ENCODE measurements around the gene SYNDIG1. TPM values are rescaled to one million over a fixed set of nuclear protein-coding genes. Genes with fewer than 3 reads are reported as not detected.

Gene SYNDIG1
- total RNA-seq, 1 experiment from 2014 or later: 5.4 TPM

DNA sequence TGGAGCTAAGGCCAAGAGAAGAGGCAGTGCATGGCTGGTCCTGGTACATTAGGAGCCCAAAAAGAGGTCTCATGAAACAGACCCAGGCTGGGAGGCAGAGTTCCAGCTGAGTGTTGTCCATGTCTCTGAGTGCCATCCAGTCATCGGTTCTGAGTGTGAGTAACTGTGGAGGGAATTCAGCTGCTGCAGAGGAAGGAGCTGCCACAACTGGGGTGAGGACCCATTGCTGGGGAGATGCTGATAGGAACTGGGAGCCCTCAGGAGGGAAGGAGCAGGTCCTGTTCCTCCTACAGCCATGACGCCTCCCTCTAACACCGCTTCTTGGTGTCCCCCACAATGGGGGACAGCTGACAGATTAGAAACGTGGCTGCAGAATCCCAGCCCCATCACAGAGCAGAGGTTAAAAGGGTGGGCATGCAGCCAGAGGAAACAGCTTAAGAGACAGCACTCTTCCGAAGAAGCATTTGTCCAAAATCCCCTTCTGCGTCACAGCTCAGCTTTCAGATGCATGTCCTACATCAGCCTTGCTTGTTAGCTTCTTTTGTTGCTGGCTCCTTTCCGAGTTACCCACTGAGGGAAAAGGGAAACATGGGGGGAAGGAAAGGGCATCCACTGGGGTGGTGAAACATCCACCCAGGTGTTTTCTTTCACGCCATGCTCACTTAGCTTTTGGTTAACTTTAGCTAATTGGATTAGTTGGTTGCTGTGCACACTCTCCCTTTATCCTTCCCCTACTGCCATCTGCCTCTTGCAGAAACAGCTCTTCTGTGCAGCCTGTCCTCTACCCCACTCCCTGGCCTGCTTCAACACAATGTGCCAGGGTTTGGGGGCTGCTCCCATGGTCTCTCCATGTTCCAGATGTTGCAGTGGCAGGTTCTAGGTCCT lies 239.2 kb downstream of the SYNDIG1 start:
- H3K4me3 Mint-ChIP-seq: no peak overlapping the region
- peaks cover 7% of the 10 kb centered on the region for H3K27me3 Mint-ChIP-seq (ENCODE audit: low read depth)
- Histone ChIP-seq H3K79me1 (ENCODE audit: insufficient read depth, low read depth, low read length, poor library complexity, severe bottlenecking) (no peaks in the 10 kb centered on the region), H3K27ac (ENCODE audit: insufficient read length, low read depth, low read length) (no peak overlapping the region), H2BK5ac (ENCODE audit: insufficient read length, low read length) (no peak overlapping the region), H2BK20ac (ENCODE audit: low read depth, low read length, poor library complexity, severe bottlenecking) (no peak overlapping the region), H3K4ac (ENCODE audit: low read depth, low read length) (no peak overlapping the region), H3K4me2 (ENCODE audit: insufficient read depth, insufficient read length, low read length) (no peak overlapping the region), H2BK12ac (ENCODE audit: insufficient read length, low read depth, low read length) (no peak overlapping the region), H3K4me1 (ENCODE audit: insufficient read depth, low read length) (no peaks in the 10 kb centered on the region), H3K56ac (ENCODE audit: insufficient read length, low read depth, low read length) (no peak overlapping the region), H3K9ac (ENCODE audit: extremely low read depth, insufficient read length, low read length) (no peak overlapping the region), H3K27me3 (ENCODE audit: insufficient read depth, low read length) (no peaks in the 10 kb centered on the region), H2AK5ac (ENCODE audit: insufficient read length, low read length) (no peak overlapping the region), H4K91ac (ENCODE audit: insufficient read length, low read depth, low read length) (no peak overlapping the region), H4K5ac (ENCODE audit: insufficient read length, low read depth, low read length) (no peak overlapping the region), H3K23me2 (ENCODE audit: insufficient read length, low read depth, low read length, poor library complexity, severe bottlenecking) (no peaks in the 10 kb centered on the region), H3K14ac (ENCODE audit: insufficient read depth, low read length) (no peak overlapping the region), H3K23ac (ENCODE audit: insufficient read length, low read depth, low read length) (no peak overlapping the region), H2AFZ (ENCODE audit: low read length) (no peak overlapping the region), H3T11ph (ENCODE audit: low read length) (no peak overlapping the region), H4K20me1 (ENCODE audit: control insufficient read depth, insufficient read depth, insufficient read length) (no peaks in the 10 kb centered on the region), H3K18ac (ENCODE audit: insufficient read length, low read depth, low read length) (no peak overlapping the region), H3K9me3 (ENCODE audit: control insufficient read depth, low read depth, low read length) (no peaks in the 10 kb centered on the region), H3K79me2 (ENCODE audit: insufficient read depth, low read length) (no peaks in the 10 kb centered on the region), H4K8ac (replicated peaks; ENCODE audit: insufficient read length, low read depth, low read length) (no peak overlapping the region), H2BK120ac (ENCODE audit: low read depth, low read length, poor library complexity, severe bottlenecking) (no peak overlapping the region), H2BK15ac (ENCODE audit: low read depth, low read length) (no peak overlapping the region)
- no CpG with 5 or more reads among the region's 8 CpGs for WGBS (ENCODE audit: extremely low coverage, insufficient read length, low lambda C conversion rate)
- H3K27ac Mint-ChIP-seq: no peak overlapping the region
- H3K36me3 Mint-ChIP-seq (ENCODE audit: insufficient read depth in 1 of 3, low read depth in 3 of 3): peaks cover 0 to 2% (median 0%) of the 10 kb centered on the region in 3 experiments; a peak in 2 of 7 replicates
- H3K4me1 Mint-ChIP-seq: no peaks in the 10 kb centered on the region
- H3K9me3 Mint-ChIP-seq: peaks cover 0 to 4% of the 10 kb centered on the region in 2 experiments; a peak in 1 of 5 replicates
- DNase-seq: no peak
- TF ChIP-seq, protein P1, sequence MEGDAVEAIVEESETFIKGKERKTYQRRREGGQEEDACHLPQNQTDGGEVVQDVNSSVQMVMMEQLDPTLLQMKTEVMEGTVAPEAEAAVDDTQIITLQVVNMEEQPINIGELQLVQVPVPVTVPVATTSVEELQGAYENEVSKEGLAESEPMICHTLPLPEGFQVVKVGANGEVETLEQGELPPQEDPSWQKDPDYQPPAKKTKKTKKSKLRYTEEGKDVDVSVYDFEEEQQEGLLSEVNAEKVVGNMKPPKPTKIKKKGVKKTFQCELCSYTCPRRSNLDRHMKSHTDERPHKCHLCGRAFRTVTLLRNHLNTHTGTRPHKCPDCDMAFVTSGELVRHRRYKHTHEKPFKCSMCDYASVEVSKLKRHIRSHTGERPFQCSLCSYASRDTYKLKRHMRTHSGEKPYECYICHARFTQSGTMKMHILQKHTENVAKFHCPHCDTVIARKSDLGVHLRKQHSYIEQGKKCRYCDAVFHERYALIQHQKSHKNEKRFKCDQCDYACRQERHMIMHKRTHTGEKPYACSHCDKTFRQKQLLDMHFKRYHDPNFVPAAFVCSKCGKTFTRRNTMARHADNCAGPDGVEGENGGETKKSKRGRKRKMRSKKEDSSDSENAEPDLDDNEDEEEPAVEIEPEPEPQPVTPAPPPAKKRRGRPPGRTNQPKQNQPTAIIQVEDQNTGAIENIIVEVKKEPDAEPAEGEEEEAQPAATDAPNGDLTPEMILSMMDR (conservative IDR thresholded peaks at IDR 0.05): no peak
